ENCODE measurements around the gene TSPAN9.

TSPAN9 gene

DNA sequence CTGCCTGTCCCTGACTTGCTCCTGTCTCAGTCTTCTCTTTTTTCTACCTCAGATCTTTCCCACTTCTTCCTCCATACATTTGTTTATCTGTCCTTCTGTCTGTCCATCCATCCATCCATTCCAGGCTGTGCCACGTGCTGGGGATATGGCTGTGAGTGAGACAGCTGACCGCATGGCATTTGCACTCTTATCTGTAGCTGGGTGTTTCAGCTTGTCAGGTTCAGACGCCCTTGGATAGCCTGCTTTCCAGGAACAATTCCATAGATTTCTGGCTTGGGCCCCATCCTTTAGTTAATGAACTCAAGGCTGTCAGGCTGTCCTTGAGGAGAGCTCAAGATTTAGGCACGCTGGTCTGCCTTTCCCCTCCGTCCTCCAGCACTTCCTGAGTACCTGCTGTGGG is 116.6 kb downstream of the TSPAN9 start:
- Histone ChIP-seq H3K27ac (ENCODE audit: poor library complexity, severe bottlenecking) (no peak overlapping the region), H3K9me3 (ENCODE audit: severe bottlenecking) (no peaks in the 10 kb centered on the region), H3K27me3 (ENCODE audit: insufficient read depth, poor library complexity, severe bottlenecking) (no peaks in the 10 kb centered on the region), H3K36me3 (ENCODE audit: low read depth) (no peaks in the 10 kb centered on the region), H3K4me3 (ENCODE audit: severe bottlenecking) (no peak overlapping the region), H3K4me1 (ENCODE audit: insufficient read depth, poor library complexity, severe bottlenecking) (no peaks in the 10 kb centered on the region)
- ATAC-seq (ENCODE audit: low read depth), result no peak
- TF ChIP-seq CTCF (IDR thresholded peaks at IDR 0.05; ENCODE audit: poor library complexity, severe bottlenecking), result no peak
- no peak for DNase-seq (ENCODE audit: low spot score)

DNA sequence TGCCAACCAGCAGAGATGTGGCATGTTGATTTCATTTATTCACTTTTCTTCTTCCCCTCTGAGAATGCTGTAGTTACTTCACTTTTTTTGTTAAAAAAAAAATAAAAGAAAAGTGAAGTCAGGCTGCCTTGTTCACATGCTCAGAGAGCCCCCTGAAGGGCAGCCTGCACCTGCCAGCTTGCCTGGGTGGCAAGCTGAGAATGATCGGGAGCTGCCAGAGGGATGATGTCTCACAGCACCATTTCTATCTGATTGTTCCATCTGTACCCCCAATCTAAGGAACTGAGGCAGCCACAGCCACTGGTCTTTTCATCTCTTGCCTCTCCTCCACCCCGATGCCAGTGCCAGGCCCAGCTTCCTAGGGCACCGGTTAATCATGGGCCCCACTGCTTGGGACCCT is 118.2 kb downstream of the TSPAN9 start:
- Histone ChIP-seq H3K4me3 (ENCODE audit: severe bottlenecking) (no peak overlapping the region), H3K4me1 (ENCODE audit: insufficient read depth, poor library complexity, severe bottlenecking) (no peaks in the 10 kb centered on the region), H3K9me3 (ENCODE audit: severe bottlenecking) (no peaks in the 10 kb centered on the region), H3K36me3 (ENCODE audit: low read depth) (no peaks in the 10 kb centered on the region), H3K27me3 (ENCODE audit: insufficient read depth, poor library complexity, severe bottlenecking) (no peaks in the 10 kb centered on the region), H3K27ac (ENCODE audit: poor library complexity, severe bottlenecking) (no peak overlapping the region)
- ATAC-seq (ENCODE audit: low read depth) (no peak), DNase-seq (ENCODE audit: low spot score) (no peak)
- TF ChIP-seq CTCF (IDR thresholded peaks at IDR 0.05; ENCODE audit: poor library complexity, severe bottlenecking), result no peak

DNA sequence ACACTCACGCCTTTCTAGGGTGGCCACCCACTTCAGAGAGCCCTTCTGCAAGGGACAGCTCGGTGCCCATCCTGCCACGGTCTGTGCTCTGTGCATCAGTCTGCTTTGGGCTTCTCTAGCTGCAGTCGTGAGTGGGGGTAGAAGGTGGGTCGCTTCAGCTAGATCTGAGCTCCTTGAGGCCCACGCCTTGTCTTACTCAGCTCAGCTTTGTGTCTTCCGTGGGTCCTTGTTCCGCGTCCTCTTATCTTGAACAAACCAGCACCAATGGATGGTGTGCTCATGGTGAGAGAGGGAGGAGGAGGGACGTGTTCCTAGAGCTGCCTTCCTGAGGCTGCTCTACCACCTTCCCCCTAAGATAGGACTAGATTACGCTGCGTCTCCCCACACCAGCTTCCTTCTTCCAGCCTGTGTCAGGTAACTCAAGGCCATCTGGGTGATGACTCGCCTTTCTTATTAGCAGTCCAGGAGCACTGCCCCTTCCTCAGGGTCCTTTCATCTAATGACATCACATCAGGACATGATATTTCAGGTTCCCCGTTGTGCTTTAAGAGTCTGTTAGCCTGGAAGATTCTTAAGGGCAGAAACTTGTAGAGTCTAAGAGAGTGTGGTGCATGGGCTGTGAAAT is 118.8 kb downstream of the TSPAN9 start:
- ATAC-seq (ENCODE audit: low read depth), result no peak
- no peaks in the 10 kb centered on the region for H3K27me3 ChIP-seq (ENCODE audit: insufficient read depth, poor library complexity, severe bottlenecking)
- no peak for DNase-seq (ENCODE audit: low spot score)
- TF ChIP-seq CTCF (IDR thresholded peaks at IDR 0.05; ENCODE audit: poor library complexity, severe bottlenecking), result no peak
- no peaks in the 10 kb centered on the region for H3K36me3 ChIP-seq (ENCODE audit: low read depth)
- no peaks in the 10 kb centered on the region for H3K9me3 ChIP-seq (ENCODE audit: severe bottlenecking)
- H3K4me3 ChIP-seq (ENCODE audit: severe bottlenecking), result no peak overlapping the region
- H3K27ac ChIP-seq (ENCODE audit: poor library complexity, severe bottlenecking), result no peak overlapping the region
- H3K4me1 ChIP-seq (ENCODE audit: insufficient read depth, poor library complexity, severe bottlenecking), result no peaks in the 10 kb centered on the region

DNA sequence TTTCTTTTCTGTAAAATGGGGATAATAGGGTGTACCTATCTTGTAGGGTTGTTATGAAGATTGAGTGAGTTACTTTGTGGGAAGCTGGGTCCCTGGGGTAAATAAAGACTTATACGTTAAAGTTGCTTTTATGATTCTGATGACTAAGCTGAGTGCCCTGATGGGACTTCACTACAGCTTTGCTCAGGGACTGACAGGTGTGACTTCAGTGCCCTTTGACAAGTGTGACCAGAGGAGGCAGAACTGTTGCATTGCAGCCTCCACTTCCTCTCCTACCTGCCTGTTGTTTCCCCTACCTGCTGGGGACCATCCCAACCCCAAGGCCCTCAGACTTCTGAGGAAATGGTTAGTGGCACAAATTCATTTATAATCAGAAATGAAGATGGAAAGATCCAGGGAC is 119.3 kb downstream of the TSPAN9 start:
- ATAC-seq (ENCODE audit: low read depth) (no peak), DNase-seq (ENCODE audit: low spot score) (no peak)
- no peaks in the 10 kb centered on the region for H3K27me3 ChIP-seq (ENCODE audit: insufficient read depth, poor library complexity, severe bottlenecking)
- H3K4me1 ChIP-seq (ENCODE audit: insufficient read depth, poor library complexity, severe bottlenecking), result no peaks in the 10 kb centered on the region
- TF ChIP-seq CTCF (IDR thresholded peaks at IDR 0.05; ENCODE audit: poor library complexity, severe bottlenecking), result no peak
- H3K27ac ChIP-seq (ENCODE audit: poor library complexity, severe bottlenecking), result no peak overlapping the region
- no peaks in the 10 kb centered on the region for H3K36me3 ChIP-seq (ENCODE audit: low read depth)
- no peaks in the 10 kb centered on the region for H3K9me3 ChIP-seq (ENCODE audit: severe bottlenecking)
- no peak overlapping the region for H3K4me3 ChIP-seq (ENCODE audit: severe bottlenecking)

DNA sequence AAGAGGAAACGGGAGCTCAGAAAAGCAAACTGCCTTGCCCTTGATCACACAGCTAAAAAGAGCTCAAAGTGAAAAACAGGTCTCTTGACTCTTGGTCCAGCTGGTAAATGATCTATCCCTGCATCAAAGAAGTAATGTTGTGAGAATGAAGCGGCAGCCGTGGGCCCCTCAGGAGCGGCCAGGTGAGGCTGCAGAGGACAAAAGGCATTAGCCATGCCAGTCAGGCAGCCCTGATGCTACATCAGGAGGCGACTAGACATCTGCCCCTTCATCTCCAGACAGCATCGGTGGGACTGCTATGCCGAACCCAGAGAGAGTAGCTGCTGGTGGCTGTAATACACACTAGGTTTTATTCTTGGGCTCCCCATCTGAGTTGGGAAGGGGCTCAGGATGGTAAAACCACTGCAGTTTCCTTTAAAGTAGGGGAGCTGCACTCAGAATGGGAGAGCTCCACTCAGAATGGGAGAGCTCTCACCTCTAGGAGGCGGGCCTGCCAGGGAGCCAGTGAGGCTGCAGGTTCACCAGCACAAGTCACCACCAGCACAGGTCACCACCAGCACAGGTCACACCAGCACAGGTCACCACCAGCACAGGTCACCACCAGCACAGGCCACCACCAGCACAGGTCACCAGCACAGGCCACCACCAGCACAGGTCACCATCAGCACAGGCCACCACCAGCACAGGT is 120.1 kb downstream of the TSPAN9 start:
- no peak for TF ChIP-seq CTCF (IDR thresholded peaks at IDR 0.05; ENCODE audit: poor library complexity, severe bottlenecking)
- H3K27ac ChIP-seq (ENCODE audit: poor library complexity, severe bottlenecking), result no peak overlapping the region
- DNase-seq (ENCODE audit: low spot score) (no peak), ATAC-seq (ENCODE audit: low read depth) (no peak)
- H3K9me3 ChIP-seq (ENCODE audit: severe bottlenecking), result no peaks in the 10 kb centered on the region
- no peaks in the 10 kb centered on the region for H3K4me1 ChIP-seq (ENCODE audit: insufficient read depth, poor library complexity, severe bottlenecking)
- no peaks in the 10 kb centered on the region for H3K27me3 ChIP-seq (ENCODE audit: insufficient read depth, poor library complexity, severe bottlenecking)
- H3K36me3 ChIP-seq (ENCODE audit: low read depth), result no peaks in the 10 kb centered on the region
- H3K4me3 ChIP-seq (ENCODE audit: severe bottlenecking), result no peak overlapping the region
